Activated T-cell treated with anti-CD3 and anti-CD28 coated beads, Interleukin-2, amount 50 U/mL, for 4 hours (primary cell): ENCODE results near the gene DBH. TPM values are rescaled to one million over a fixed set of nuclear protein-coding genes. Genes with fewer than 3 reads are reported as not detected.

Experiments
- ATAC-seq, 2 donors: fragments of 200-7000 bp; cut with Tn5 transposase; one replicate each; pipeline ENCODE4 v1.10.0; 2021
- DNase-seq: peaks from one replicate; pipeline ENCODE4 v3.0.0-alpha.2; 2020
- H3K27me3 Mint-ChIP-seq: one replicate; pipeline ENCODE4 v1.8.0; 2021; ENCODE audit warnings: low read depth, mixed read lengths
- H3K36me3 Mint-ChIP-seq: one replicate; pipeline ENCODE4 v1.8.0; 2022; ENCODE audit warnings: mixed read lengths; ENCODE audit not compliant: insufficient read depth
- H3K4me1 Mint-ChIP-seq: one replicate; pipeline ENCODE4 v1.8.0; 2021; ENCODE audit warnings: low read depth, mixed read lengths
- H3K4me3 Mint-ChIP-seq: one replicate; pipeline ENCODE4 v1.8.0; 2021; ENCODE audit warnings: mild to moderate bottlenecking, moderate library complexity, mixed read lengths
- H3K9me3 Mint-ChIP-seq: one replicate; pipeline ENCODE4 v1.8.0; 2021; ENCODE audit warnings: mixed read lengths
- total RNA-seq, 3 donors: library from RNA; stranded (reverse); gene quantifications; one replicate each; pipeline ENCODE4 v1.2.1, GENCODE V29; 2021

Gene DBH
- total RNA-seq, 3 donors from 2014 or later = not detected

GRCh38 chr9:133653638-133654037 lies 17.5 kb downstream of the DBH start:
- Mint-ChIP-seq H3K36me3 (no peaks in the 10 kb centered on the region), H3K4me1 (peaks cover 20% of the 10 kb centered on the region), H3K4me3 (no peak overlapping the region), H3K9me3 (no peaks in the 10 kb centered on the region), H3K27me3 (peaks cover 53% of the 10 kb centered on the region)
- ATAC-seq (no peak), DNase-seq (no peak)

GRCh38 chr9:133654736-133655657 lies 18.8 kb downstream of the DBH start:
- Mint-ChIP-seq H3K4me3 (no peak overlapping the region), H3K36me3 (no peaks in the 10 kb centered on the region), H3K9me3 (no peaks in the 10 kb centered on the region), H3K27me3 (peaks cover 54% of the 10 kb centered on the region), H3K4me1 (peaks cover 26% of the 10 kb centered on the region)
- ATAC-seq (no peak), DNase-seq (no peak)

- Mint-ChIP-seq H3K4me3 (no peak overlapping the region), H3K36me3 (no peaks in the 10 kb centered on the region), H3K9me3 (no peaks in the 10 kb centered on the region), H3K4me1 (peaks cover 28% of the 10 kb centered on the region), H3K27me3 (peaks cover 54% of the 10 kb centered on the region)
- DNase-seq (no peak), ATAC-seq (no peak)
Observed at GRCh38 chr9:133655701-133656100, 19.5 kb downstream of the DBH start.

- Mint-ChIP-seq H3K4me3 (peak overlapping the region; percentile 44), H3K9me3 (no peaks in the 10 kb centered on the region), H3K36me3 (no peaks in the 10 kb centered on the region), H3K4me1 (peaks cover 28% of the 10 kb centered on the region), H3K27me3 (peaks cover 54% of the 10 kb centered on the region)
- ATAC-seq (peak in 1 of 2 donors; percentile 23), DNase-seq (peak; percentile 43)
Observed at GRCh38 chr9:133656211-133657119, 20.3 kb downstream of the DBH start.

GRCh38 chr9:133657120-133657661 lies 21.0 kb downstream of the DBH start:
- Mint-ChIP-seq H3K4me1 (peaks cover 28% of the 10 kb centered on the region), H3K9me3 (no peaks in the 10 kb centered on the region), H3K27me3 (peaks cover 51% of the 10 kb centered on the region)

GRCh38 chr9:133658442-133659431 lies 22.6 kb downstream of the DBH start:
- no peak for DNase-seq
- Mint-ChIP-seq H3K4me1 (peaks cover 28% of the 10 kb centered on the region), H3K36me3 (no peaks in the 10 kb centered on the region), H3K9me3 (no peaks in the 10 kb centered on the region), H3K4me3 (peak overlapping the region; percentile 21), H3K27me3 (peaks cover 43% of the 10 kb centered on the region)
- peak; percentile 42 to 49 for ATAC-seq

More at GRCh38 chr9:133657120-133657661, 21.0 kb downstream of the DBH start:
- Mint-ChIP-seq H3K4me3 (no peak overlapping the region), H3K36me3 (no peaks in the 10 kb centered on the region)
- peak in 1 of 2 donors; percentile 15 for ATAC-seq
- no peak for DNase-seq

- Mint-ChIP-seq H3K4me3 (no peak overlapping the region), H3K27me3 (peaks cover 38% of the 10 kb centered on the region), H3K9me3 (no peaks in the 10 kb centered on the region), H3K4me1 (peaks cover 28% of the 10 kb centered on the region), H3K36me3 (no peaks in the 10 kb centered on the region)
- DNase-seq = no peak
- ATAC-seq = no peak
Observed at GRCh38 chr9:133659516-133659915, 23.4 kb downstream of the DBH start.

GRCh38 chr9:133661846-133662540 lies 25.8 kb downstream of the DBH start:
- ATAC-seq (no peak), DNase-seq (no peak)
- H3K36me3 Mint-ChIP-seq = no peaks in the 10 kb centered on the region
- peaks cover 19% of the 10 kb centered on the region for H3K27me3 Mint-ChIP-seq
- H3K4me1 Mint-ChIP-seq = peaks cover 20% of the 10 kb centered on the region
- H3K9me3 Mint-ChIP-seq = no peaks in the 10 kb centered on the region
- H3K4me3 Mint-ChIP-seq = no peak overlapping the region

GRCh38 chr9:133664173-133665050 lies 28.2 kb downstream of the DBH start:
- H3K4me3 Mint-ChIP-seq = no peak overlapping the region
- peaks cover 4% of the 10 kb centered on the region for H3K27me3 Mint-ChIP-seq
- H3K36me3 Mint-ChIP-seq = no peaks in the 10 kb centered on the region
- ATAC-seq (no peak), DNase-seq (no peak)
- H3K9me3 Mint-ChIP-seq = no peaks in the 10 kb centered on the region
- H3K4me1 Mint-ChIP-seq = peaks cover 3% of the 10 kb centered on the region

GRCh38 chr9:133665096-133665495 lies 28.9 kb downstream of the DBH start:
- H3K4me3 Mint-ChIP-seq = no peak overlapping the region
- ATAC-seq (no peak), DNase-seq (no peak)
- peaks cover 2% of the 10 kb centered on the region for H3K27me3 Mint-ChIP-seq
- peaks cover 1% of the 10 kb centered on the region for H3K4me1 Mint-ChIP-seq
- H3K36me3 Mint-ChIP-seq = no peaks in the 10 kb centered on the region
- H3K9me3 Mint-ChIP-seq = no peaks in the 10 kb centered on the region

- no peak overlapping the region for H3K4me3 Mint-ChIP-seq
- no peaks in the 10 kb centered on the region for H3K36me3 Mint-ChIP-seq
- H3K9me3 Mint-ChIP-seq = no peaks in the 10 kb centered on the region
- peaks cover 2% of the 10 kb centered on the region for H3K27me3 Mint-ChIP-seq
- DNase-seq = no peak
- H3K4me1 Mint-ChIP-seq = no peaks in the 10 kb centered on the region
- no peak for ATAC-seq
Observed at GRCh38 chr9:133665535-133665934, 29.4 kb downstream of the DBH start.

GRCh38 chr9:133666387-133666786 lies 30.2 kb downstream of the DBH start:
- Mint-ChIP-seq H3K4me3 (no peak overlapping the region), H3K36me3 (no peaks in the 10 kb centered on the region), H3K27me3 (peaks cover 2% of the 10 kb centered on the region), H3K4me1 (peaks cover 2% of the 10 kb centered on the region), H3K9me3 (no peaks in the 10 kb centered on the region)
- no peak for ATAC-seq
- DNase-seq = no peak
